HAP-1 (cell line): ENCODE results near the gene GFRA1.

Source experiments
- DNase-seq, 2 experiments: peaks; one replicate each; pipeline ENCODE4 v3.0.0-alpha.2; 2016 to 2020; ENCODE audit warnings: low spot score in 2 of 2
- H3K27me3 ChIP-seq: fragments of 250-450 bp; sonication (Bioruptor Pico); 2 replicates; pipeline ENCODE4 v1.5.1; 2020; ENCODE audit warnings: low read depth, mild to moderate bottlenecking, moderate library complexity
- H3K36me3 ChIP-seq: fragments of 250-450 bp; sonication (Bioruptor Pico); replicated peaks from 2 replicates; pipeline ENCODE4 v1.5.1; 2020; ENCODE audit warnings: mild to moderate bottlenecking
- H3K4me1 ChIP-seq: fragments of 250-450 bp; sonication (Bioruptor Pico); 2 replicates; pipeline ENCODE4 v1.5.1; 2020; ENCODE audit warnings: mild to moderate bottlenecking
- H3K4me3 ChIP-seq: fragments of 250-450 bp; sonication (Bioruptor Pico); 2 replicates; pipeline ENCODE4 v1.5.1; 2020; ENCODE audit warnings: mild to moderate bottlenecking, moderate library complexity
- H3K9me3 ChIP-seq: fragments of 250-450 bp; sonication (Bioruptor Pico); 2 replicates; pipeline ENCODE4 v1.5.1; 2020; ENCODE audit warnings: mild to moderate bottlenecking, moderate library complexity
- in situ Hi-C: fragments of 300-500 bp; cut with MboI; formaldehyde crosslinking; loops from 3 replicates; pipeline ENCODE4 v1.14.3; 2020; ENCODE audit warnings: low sequenced_read_pairs, inconsistent platforms, mixed read lengths

The GFRA1 gene

GRCh38 chr10:116241642-116242410 lies 31.2 kb downstream of the GFRA1 start:
- no peaks in the 10 kb centered on the region for H3K9me3 ChIP-seq
- in situ Hi-C loops: no loop called here
- H3K36me3 ChIP-seq: no peaks in the 10 kb centered on the region
- H3K4me3 ChIP-seq: no peak overlapping the region
- H3K27me3 ChIP-seq: peaks cover 2% of the 10 kb centered on the region
- DNase-seq: no peak
- no peaks in the 10 kb centered on the region for H3K4me1 ChIP-seq

- DNase-seq: no peak
- Histone ChIP-seq H3K4me3 (no peak overlapping the region), H3K27me3 (peaks cover 2% of the 10 kb centered on the region), H3K9me3 (no peaks in the 10 kb centered on the region), H3K4me1 (no peaks in the 10 kb centered on the region), H3K36me3 (no peaks in the 10 kb centered on the region)
- in situ Hi-C loops: no loop called here
These were observed 31.9 kb downstream of the GFRA1 start for GRCh38 chr10:116241085-116241484.

GRCh38 chr10:116240157-116240950 lies 32.7 kb downstream of the GFRA1 start:
- Histone ChIP-seq H3K36me3 (no peaks in the 10 kb centered on the region), H3K27me3 (peaks cover 2% of the 10 kb centered on the region), H3K9me3 (no peaks in the 10 kb centered on the region), H3K4me1 (no peaks in the 10 kb centered on the region), H3K4me3 (no peak overlapping the region)
- in situ Hi-C loops: no loop called here
- DNase-seq: no peak

- Histone ChIP-seq H3K4me3 (no peak overlapping the region), H3K27me3 (peaks cover 2% of the 10 kb centered on the region), H3K9me3 (no peaks in the 10 kb centered on the region), H3K4me1 (no peaks in the 10 kb centered on the region), H3K36me3 (no peaks in the 10 kb centered on the region)
- no peak for DNase-seq
- in situ Hi-C loops: no loop called here
These were observed 33.8 kb downstream of the GFRA1 start for GRCh38 chr10:116239229-116239628.

- no peak overlapping the region for H3K4me3 ChIP-seq
- peaks cover 2% of the 10 kb centered on the region for H3K27me3 ChIP-seq
- H3K9me3 ChIP-seq: no peaks in the 10 kb centered on the region
- in situ Hi-C loops: no loop called here
- H3K36me3 ChIP-seq: no peaks in the 10 kb centered on the region
- no peak for DNase-seq
- no peaks in the 10 kb centered on the region for H3K4me1 ChIP-seq
These were observed 35.0 kb downstream of the GFRA1 start for GRCh38 chr10:116237970-116238369.

GRCh38 chr10:116237260-116237659 lies 35.7 kb downstream of the GFRA1 start:
- H3K27me3 ChIP-seq: peaks cover 2% of the 10 kb centered on the region
- no peaks in the 10 kb centered on the region for H3K9me3 ChIP-seq
- H3K36me3 ChIP-seq: no peaks in the 10 kb centered on the region
- no peak for DNase-seq
- in situ Hi-C loops: no loop called here
- no peaks in the 10 kb centered on the region for H3K4me1 ChIP-seq
- no peak overlapping the region for H3K4me3 ChIP-seq

- H3K9me3 ChIP-seq: no peaks in the 10 kb centered on the region
- H3K36me3 ChIP-seq: no peaks in the 10 kb centered on the region
- in situ Hi-C loops: no loop called here
- H3K4me1 ChIP-seq: no peaks in the 10 kb centered on the region
- H3K27me3 ChIP-seq: no peaks in the 10 kb centered on the region
- no peak overlapping the region for H3K4me3 ChIP-seq
- DNase-seq: no peak
These were observed 39.8 kb downstream of the GFRA1 start for GRCh38 chr10:116233230-116233629.

GRCh38 chr10:116232613-116233012 lies 40.4 kb downstream of the GFRA1 start:
- in situ Hi-C loops: no loop called here
- Histone ChIP-seq H3K9me3 (no peaks in the 10 kb centered on the region), H3K4me1 (no peaks in the 10 kb centered on the region), H3K36me3 (no peaks in the 10 kb centered on the region), H3K27me3 (no peaks in the 10 kb centered on the region), H3K4me3 (no peak overlapping the region)
- DNase-seq: no peak

GRCh38 chr10:116226766-116227165 lies 46.2 kb downstream of the GFRA1 start:
- Histone ChIP-seq H3K27me3 (no peaks in the 10 kb centered on the region), H3K36me3 (no peaks in the 10 kb centered on the region), H3K4me3 (no peak overlapping the region), H3K4me1 (no peaks in the 10 kb centered on the region), H3K9me3 (no peaks in the 10 kb centered on the region)
- no peak for DNase-seq
- in situ Hi-C loops: no loop called here

GRCh38 chr10:116226053-116226452 lies 47.0 kb downstream of the GFRA1 start:
- in situ Hi-C loops: no loop called here
- Histone ChIP-seq H3K36me3 (no peaks in the 10 kb centered on the region), H3K9me3 (no peaks in the 10 kb centered on the region), H3K27me3 (no peaks in the 10 kb centered on the region), H3K4me1 (no peaks in the 10 kb centered on the region), H3K4me3 (no peak overlapping the region)
- no peak for DNase-seq

GRCh38 chr10:116223289-116223688 lies 49.7 kb downstream of the GFRA1 start:
- DNase-seq: no peak
- H3K4me1 ChIP-seq: no peaks in the 10 kb centered on the region
- H3K4me3 ChIP-seq: no peak overlapping the region
- 0 out of 2 replicates have a peak, but pooled peaks cover 3% of the 10 kb centered on the region for H3K27me3 ChIP-seq
- H3K9me3 ChIP-seq: no peaks in the 10 kb centered on the region
- in situ Hi-C loops: no loop called here
- no peaks in the 10 kb centered on the region for H3K36me3 ChIP-seq

- in situ Hi-C loops: no loop called here
- Histone ChIP-seq H3K4me3 (no peak overlapping the region), H3K27me3 (0 out of 2 replicates have a peak, but pooled peaks cover 3% of the 10 kb centered on the region), H3K4me1 (no peaks in the 10 kb centered on the region), H3K36me3 (no peaks in the 10 kb centered on the region), H3K9me3 (no peaks in the 10 kb centered on the region)
- DNase-seq: no peak
These were observed 52.0 kb downstream of the GFRA1 start for GRCh38 chr10:116221053-116221452.

- H3K9me3 ChIP-seq: no peaks in the 10 kb centered on the region
- no peaks in the 10 kb centered on the region for H3K4me1 ChIP-seq
- in situ Hi-C loops: no loop called here
- H3K27me3 ChIP-seq: peaks cover 6% of the 10 kb centered on the region; the same call in 1 of the 2 replicates
- DNase-seq: no peak
- H3K36me3 ChIP-seq: no peaks in the 10 kb centered on the region
- H3K4me3 ChIP-seq: no peak overlapping the region
These were observed 56.3 kb downstream of the GFRA1 start for GRCh38 chr10:116216676-116217075.

- no peaks in the 10 kb centered on the region for H3K4me1 ChIP-seq
- no peaks in the 10 kb centered on the region for H3K9me3 ChIP-seq
- H3K27me3 ChIP-seq: peaks cover 6% of the 10 kb centered on the region; the same call in 1 of the 2 replicates
- in situ Hi-C loops: no loop called here
- H3K4me3 ChIP-seq: no peak overlapping the region
- DNase-seq: no peak
- H3K36me3 ChIP-seq: no peaks in the 10 kb centered on the region
These were observed 57.4 kb downstream of the GFRA1 start for GRCh38 chr10:116215651-116216050.
